GM06990 (cell line): Measurements from ENCODE around the gene FSTL4.

Source experiments
- DNase-seq: peaks from one replicate; pipeline ENCODE4 v3.0.0-alpha.2; 2011; ENCODE audit not compliant: insufficient read length; ENCODE audit errors: extremely low read depth
- H3K27me3 ChIP-seq: replicated peaks from 2 replicates; pipeline ENCODE4 v1.6.0; 2011; ENCODE audit warnings: low read length; ENCODE audit not compliant: control insufficient read depth, insufficient read depth
- H3K36me3 ChIP-seq: 2 replicates; pipeline ENCODE4 v1.5.1; 2011; ENCODE audit warnings: low read length; ENCODE audit not compliant: control insufficient read depth, insufficient read depth
- H3K4me3 ChIP-seq: replicated peaks from 2 replicates; pipeline ENCODE4 v1.5.1; 2011; ENCODE audit warnings: low read depth, mild to moderate bottlenecking, control low read depth, low read length
- CTCF ChIP-seq: IDR thresholded peaks from 2 replicates; pipeline ENCODE4 v1.5.1; 2011; ENCODE audit warnings: low read length, control low read depth, mild to moderate bottlenecking, inconsistent platforms; ENCODE audit not compliant: insufficient read depth, poor library complexity, severe bottlenecking

FSTL4 gene

GRCh38 chr5:133457439-133458355, 154.6 kb downstream of the FSTL4 start:
- no peak for DNase-seq
- no peak for TF ChIP-seq CTCF
- no peaks in the 10 kb centered on the region for H3K36me3 ChIP-seq
- no peaks in the 10 kb centered on the region; the same call in 1 of the 2 replicates for H3K27me3 ChIP-seq
- no peak overlapping the region for H3K4me3 ChIP-seq

- H3K36me3 ChIP-seq = no peaks in the 10 kb centered on the region
- H3K4me3 ChIP-seq = no peak overlapping the region
- no peak for DNase-seq
- no peak for TF ChIP-seq CTCF
- no peaks in the 10 kb centered on the region; the same call in 1 of the 2 replicates for H3K27me3 ChIP-seq
These were observed 155.4 kb downstream of the FSTL4 start for GRCh38 chr5:133456933-133457402.

- no peak overlapping the region for H3K4me3 ChIP-seq
- no peaks in the 10 kb centered on the region for H3K36me3 ChIP-seq
- TF ChIP-seq CTCF = no peak
- no peak for DNase-seq
- no peaks in the 10 kb centered on the region; the same call in none of the 2 replicates for H3K27me3 ChIP-seq
These were observed 156.7 kb downstream of the FSTL4 start for GRCh38 chr5:133455676-133456075.

GRCh38 chr5:133454442-133454841, 157.9 kb downstream of the FSTL4 start:
- no peaks in the 10 kb centered on the region for H3K36me3 ChIP-seq
- DNase-seq = no peak
- no peak for TF ChIP-seq CTCF
- no peak overlapping the region for H3K4me3 ChIP-seq
- no peaks in the 10 kb centered on the region; the same call in none of the 2 replicates for H3K27me3 ChIP-seq

DNA sequence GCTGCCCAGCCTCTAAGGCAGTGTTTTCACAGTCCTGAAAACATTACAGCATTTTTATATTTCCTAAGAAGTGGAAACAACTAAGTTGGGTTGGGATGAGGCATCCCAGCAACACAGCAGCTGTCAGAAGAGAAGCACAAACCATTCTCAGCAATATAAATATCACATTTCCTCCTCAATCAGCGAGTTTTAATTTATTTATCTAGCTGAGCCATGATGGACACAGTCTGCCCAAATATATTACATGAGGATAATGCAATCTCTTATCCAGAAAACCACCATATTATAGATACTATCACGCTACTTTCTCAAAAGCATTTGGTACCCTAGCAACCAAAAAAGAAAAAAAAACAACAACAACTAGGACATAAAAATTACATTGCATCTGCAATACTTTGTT, 158.5 kb downstream of the FSTL4 start:
- no peaks in the 10 kb centered on the region for H3K36me3 ChIP-seq
- TF ChIP-seq CTCF = no peak
- DNase-seq = no peak
- no peaks in the 10 kb centered on the region; the same call in none of the 2 replicates for H3K27me3 ChIP-seq
- no peak overlapping the region for H3K4me3 ChIP-seq
